Measurements from ENCODE around the gene C6orf15.

Gene C6orf15

GRCh38 chr6:31130751-31131150, 18.4 kb upstream of the C6orf15 start:
- no peak for DNase-seq (ENCODE audit: low read depth)

- no peak for DNase-seq (ENCODE audit: low read depth)
Measured at GRCh38 chr6:31129130-31129529, 16.8 kb upstream of the C6orf15 start.

- peak; percentile 30 for DNase-seq (ENCODE audit: low read depth)
Measured at GRCh38 chr6:31128093-31128676, 15.8 kb upstream of the C6orf15 start.

GRCh38 chr6:31126396-31127175, 14.2 kb upstream of the C6orf15 start:
- no peak for DNase-seq (ENCODE audit: low read depth)

GRCh38 chr6:31125586-31126363, 13.4 kb upstream of the C6orf15 start:
- DNase-seq (ENCODE audit: low read depth), result no peak

GRCh38 chr6:31125162-31125561, 12.8 kb upstream of the C6orf15 start:
- no peak for DNase-seq (ENCODE audit: low read depth)

GRCh38 chr6:31122791-31123706, 10.7 kb upstream of the C6orf15 start:
- DNase-seq (ENCODE audit: low read depth), result no peak

GRCh38 chr6:31121131-31121790, 8.9 kb upstream of the C6orf15 start:
- no peak for DNase-seq (ENCODE audit: low read depth)

- DNase-seq (ENCODE audit: low read depth), result no peak
Measured at GRCh38 chr6:31120151-31120915, 8.0 kb upstream of the C6orf15 start, which contains the start of gene CDSN. Gene CDSN (minus strand): TSS chr6:31120446. CDS start chr6:31120419, 27 bp downstream.

- DNase-seq (ENCODE audit: low read depth), result no peak
Measured at GRCh38 chr6:31118178-31118577, 5.8 kb upstream of the C6orf15 start.

- DNase-seq (ENCODE audit: low read depth), result no peak
Measured at GRCh38 chr6:31116661-31117385, 4.4 kb upstream of the C6orf15 start.

GRCh38 chr6:31115941-31116560, 3.7 kb upstream of the C6orf15 start:
- no peak for DNase-seq (ENCODE audit: low read depth)

- DNase-seq (ENCODE audit: low read depth), result no peak
Measured at GRCh38 chr6:31114970-31115849, 2.8 kb upstream of the C6orf15 start.

- no peak for DNase-seq (ENCODE audit: low read depth)
Measured at GRCh38 chr6:31114541-31114878, 2.1 kb upstream of the C6orf15 start, which contains the start of gene PSORS1C1. Gene PSORS1C1 (plus strand): TSS chr6:31114800. CDS start chr6:31129633, 14,833 bp downstream.

GRCh38 chr6:31113861-31114540, 1.6 kb upstream of the C6orf15 start:
- DNase-seq (ENCODE audit: low read depth), result no peak

- DNase-seq (ENCODE audit: low read depth), result no peak
Measured at GRCh38 chr6:31111712-31112111, 663 bp downstream of the C6orf15 start.

GRCh38 chr6:31110825-31111582, 1.4 kb downstream of the C6orf15 start:
- no peak for DNase-seq (ENCODE audit: low read depth)

All from T-helper 22 cell (primary cell).